Skeletal muscle cell (primary cell): ENCODE results near the gene ZBTB12.
"Not testable (repeated sequence)": the region's sequence is repeated elsewhere in the genome, so short reads cannot be mapped to it uniquely, and the experiment has no call there.

ENCODE experiments used
- DNase-seq: peaks from one replicate; pipeline ENCODE4 v3.0.0-alpha.2; 2010; ENCODE audit warnings: low read depth
- H3K4me3 ChIP-seq: 2 replicates; pipeline ENCODE4 v1.5.1; 2011; ENCODE audit warnings: low read depth, mild to moderate bottlenecking, control low read depth, low read length, moderate library complexity

The ZBTB12 gene

DNA sequence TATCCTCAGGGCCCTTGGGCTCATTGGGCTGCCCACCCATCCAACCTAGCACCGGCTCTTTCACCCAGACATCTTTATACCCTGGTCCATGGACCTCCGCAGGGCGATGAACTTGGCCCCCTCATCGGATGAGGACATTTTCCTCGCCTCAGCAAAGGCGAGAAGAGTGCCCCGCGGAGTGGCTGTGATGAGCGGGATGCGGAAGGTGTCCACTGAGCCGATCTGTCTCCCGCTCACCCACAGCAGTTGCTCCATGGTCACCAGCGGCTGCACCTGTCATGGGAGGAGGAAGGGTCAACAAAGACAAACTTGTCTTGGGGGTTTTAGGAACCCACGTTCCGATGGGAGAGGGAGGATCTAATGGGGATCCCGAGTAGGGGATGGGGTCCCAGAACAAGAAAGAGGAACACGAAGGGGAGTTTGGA lies 40.0 kb downstream of the ZBTB12 start:
- H3K4me3 ChIP-seq = peak overlapping the region; percentile 75
- no peak for DNase-seq

DNA sequence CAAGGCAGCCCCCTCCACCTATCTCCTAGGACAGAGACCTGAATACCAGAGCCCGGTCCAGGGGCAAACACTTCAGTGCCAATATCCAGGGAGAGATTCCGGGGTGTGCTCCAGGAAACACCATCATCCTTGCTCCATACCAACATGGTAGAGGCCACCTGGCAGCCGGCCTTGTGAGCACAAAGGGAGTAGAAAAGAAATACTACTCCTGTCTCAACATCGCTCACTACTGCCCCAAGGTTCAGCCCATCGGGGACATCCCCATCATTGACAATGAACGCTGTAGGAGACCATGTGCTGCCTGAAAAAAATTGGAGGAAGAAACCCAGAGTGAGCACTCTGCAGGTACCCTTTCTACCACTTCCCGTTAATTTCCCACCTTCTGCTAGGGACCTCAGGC lies 40.7 kb downstream of the ZBTB12 start:
- DNase-seq = no peak
- no peak overlapping the region for H3K4me3 ChIP-seq

DNA sequence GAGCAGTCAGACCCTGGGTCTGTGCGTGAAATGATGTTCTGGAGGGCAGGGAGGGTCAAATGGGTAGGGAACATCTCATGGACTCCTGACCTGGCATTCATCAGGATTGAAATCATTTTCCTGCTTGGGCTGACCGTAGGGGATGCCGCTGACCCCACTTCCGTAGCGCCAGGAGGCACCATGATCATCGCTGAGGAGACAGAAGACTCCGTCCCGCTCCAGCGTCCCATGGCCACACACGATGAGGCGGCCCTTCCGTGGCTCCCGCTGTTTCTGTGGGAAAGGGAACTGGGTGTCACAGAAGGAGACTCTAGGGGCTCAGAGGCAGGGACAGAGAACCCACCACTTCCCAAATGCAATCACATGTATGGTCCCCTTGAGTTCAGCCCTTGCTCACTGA lies 41.5 kb downstream of the ZBTB12 start:
- no peak overlapping the region for H3K4me3 ChIP-seq
- DNase-seq = no peak

DNA sequence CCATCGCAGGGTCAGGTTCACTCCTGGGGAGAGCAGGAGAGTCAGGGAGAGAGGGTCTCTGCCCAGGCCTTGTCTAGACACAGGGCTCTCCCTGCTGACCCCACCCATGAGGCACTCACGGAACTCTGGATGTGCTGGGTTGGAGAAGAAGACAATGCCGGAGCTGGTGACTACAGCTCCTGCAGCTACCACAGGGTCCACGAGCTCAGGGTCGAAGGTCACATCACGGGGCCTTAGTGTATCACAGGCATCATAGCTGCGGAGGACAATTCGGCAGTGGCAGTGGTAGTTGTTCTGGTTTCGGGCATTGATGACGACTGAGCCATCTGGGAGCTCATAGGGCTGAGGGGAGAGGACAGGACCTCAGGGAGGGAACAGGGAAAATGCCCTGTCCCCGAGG lies 42.0 kb downstream of the ZBTB12 start:
- no peak for DNase-seq
- H3K4me3 ChIP-seq = no peak overlapping the region

DNA sequence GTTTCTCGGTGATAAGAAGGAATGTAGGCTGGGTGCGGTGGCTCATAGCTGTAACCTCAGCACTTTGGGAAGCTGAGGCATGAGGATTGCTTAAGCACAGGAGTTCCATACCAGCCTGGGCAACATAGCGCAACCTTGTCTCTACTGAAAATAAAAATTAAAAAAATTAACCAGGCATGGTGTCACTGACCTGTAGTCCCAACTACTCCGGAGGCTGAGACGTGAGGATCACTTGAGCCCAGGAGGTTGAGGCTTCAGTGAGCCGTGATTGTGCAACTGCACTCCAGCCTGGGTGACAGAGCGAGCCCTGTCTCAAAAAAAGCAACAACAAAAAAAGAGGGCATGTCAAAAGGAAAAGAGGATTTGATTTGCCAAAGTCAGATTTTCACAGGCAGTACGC lies 43.2 kb downstream of the ZBTB12 start:
- no peak for DNase-seq
- no peak overlapping the region for H3K4me3 ChIP-seq

DNA sequence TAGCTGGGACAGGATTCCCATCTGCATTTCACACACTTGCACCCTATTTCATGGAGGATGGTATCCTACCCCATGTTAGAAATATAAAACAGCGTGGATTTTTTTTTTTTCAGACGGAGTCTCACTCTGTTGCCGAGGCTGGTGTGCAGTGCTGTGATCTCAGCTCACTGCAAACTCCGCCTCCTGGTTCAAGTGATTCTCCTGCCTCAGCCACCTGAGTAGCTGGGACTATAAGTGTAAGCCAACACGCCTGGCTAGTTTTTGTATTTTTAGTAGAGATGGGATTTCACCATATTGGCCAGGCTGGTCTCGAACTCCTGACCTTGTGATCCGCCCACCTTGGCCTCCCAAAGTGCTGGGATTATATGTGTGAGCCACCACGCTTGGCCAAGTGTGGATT lies 44.1 kb downstream of the ZBTB12 start:
- H3K4me3 ChIP-seq = not testable (repeated sequence)

DNA sequence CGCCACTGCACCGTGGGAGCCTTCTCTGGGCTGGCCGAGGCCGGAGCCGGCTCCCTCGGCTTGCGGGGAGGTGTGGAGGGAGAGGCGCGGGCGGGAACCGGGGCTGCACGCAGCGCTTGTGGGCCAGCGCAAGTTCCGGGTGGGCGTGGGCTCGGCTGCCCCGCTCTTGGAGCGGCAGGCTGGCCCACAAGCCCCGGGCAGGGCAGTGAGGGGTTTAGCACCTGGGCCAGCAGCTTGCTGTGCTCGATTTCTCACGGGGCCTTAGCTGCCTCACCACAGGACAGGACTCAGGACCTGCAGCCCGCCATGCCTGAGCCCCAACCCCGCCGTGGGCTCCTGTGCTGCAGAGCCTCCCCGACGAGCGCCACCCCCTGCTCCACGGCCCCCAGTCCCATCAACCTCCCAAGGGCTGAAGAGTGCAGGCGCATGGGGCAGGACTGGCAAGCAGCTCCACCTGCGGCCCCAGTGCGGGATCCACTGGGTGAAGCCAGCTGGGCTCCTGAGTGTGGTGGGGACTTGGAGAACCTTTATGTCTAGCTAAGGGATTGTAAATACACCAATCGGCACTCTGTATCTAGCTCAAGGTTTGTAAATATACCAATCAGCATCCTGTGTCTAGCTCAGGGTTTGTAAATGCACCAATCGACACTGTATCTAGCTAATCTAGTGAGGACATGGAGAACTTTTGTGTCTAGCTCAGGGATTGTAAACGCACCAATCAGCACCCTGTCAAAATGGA lies 49.7 kb downstream of the ZBTB12 start:
- DNase-seq, H3K4me3 ChIP-seq: not testable (repeated sequence)

More for the DNA sequence above, 44.1 kb downstream of the ZBTB12 start:
- not testable (repeated sequence) for DNase-seq

DNA sequence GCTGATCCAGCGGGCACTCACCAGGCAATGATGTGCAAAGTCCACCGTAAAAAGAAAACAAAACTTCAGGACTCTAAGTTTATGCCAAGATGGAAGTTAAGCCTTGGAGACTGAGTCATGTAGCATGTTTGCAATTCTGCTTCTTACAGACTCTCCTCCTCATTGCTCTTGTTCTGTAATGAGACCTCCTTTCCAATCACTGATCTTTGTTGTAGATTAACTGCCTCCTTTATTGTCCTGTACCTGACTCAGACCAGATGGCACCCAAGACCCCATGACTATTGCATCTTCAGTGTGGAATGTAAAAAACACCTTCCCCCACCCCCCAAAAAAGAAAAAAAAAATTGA lies 50.4 kb downstream of the ZBTB12 start:
- DNase-seq = no peak
- no peak overlapping the region for H3K4me3 ChIP-seq

DNA sequence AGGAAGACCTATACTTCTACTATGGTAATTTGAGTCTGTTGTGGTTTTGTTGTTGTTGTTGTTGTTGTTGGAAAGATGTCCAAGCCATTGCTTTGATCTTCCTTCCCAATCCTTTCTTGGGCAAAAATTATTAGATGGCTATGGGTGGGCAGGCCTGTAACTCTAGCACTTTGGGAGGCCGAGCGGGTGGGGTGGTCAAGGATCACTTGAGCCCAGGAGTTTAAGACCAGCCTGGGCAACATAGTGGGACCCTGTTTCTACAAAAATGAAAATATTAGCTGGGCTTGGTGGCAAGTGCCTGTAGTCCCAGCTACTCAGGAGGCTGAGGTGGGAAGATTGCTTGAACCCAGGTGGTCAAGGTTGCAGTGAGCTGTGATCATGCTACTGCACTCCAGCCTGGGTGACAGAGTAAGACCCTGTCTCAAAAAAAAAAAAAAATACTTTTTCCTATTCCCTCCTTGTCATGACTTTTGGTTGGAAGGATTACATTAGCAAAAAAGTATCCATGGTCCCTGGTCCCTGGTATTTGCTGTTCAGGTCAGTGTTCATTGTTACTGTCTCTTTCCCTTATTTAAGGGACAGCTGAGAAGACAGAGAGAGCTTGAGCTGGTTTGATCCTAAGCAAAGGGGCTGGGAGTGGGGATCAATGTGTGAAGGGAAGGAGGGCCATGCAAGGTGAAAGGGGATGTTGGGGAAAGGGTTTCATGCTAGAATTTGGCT lies 51.0 kb downstream of the ZBTB12 start:
- no peak for DNase-seq

More for the DNA sequence above, 51.0 kb downstream of the ZBTB12 start:
- H3K4me3 ChIP-seq = no peak overlapping the region
